GM23338 (cell line): ENCODE results near the gene LAX1. TPM values are rescaled to one million over a fixed set of nuclear protein-coding genes. Genes with fewer than 3 reads are reported as not detected.

Source experiments
- ATAC-seq: fragments of 200-7000 bp; cut with Tn5 transposase; 3 replicates; pipeline ENCODE4 v1.9.1; 2020
- DNase-seq: peaks from one replicate; pipeline ENCODE4 v3.0.0-alpha.2; 2015; ENCODE audit warnings: low spot score
- H2AFZ ChIP-seq: fragments of 200-600 bp; sonication (generic); 2 replicates; pipeline ENCODE4 v1.8.0; 2016; ENCODE audit warnings: antibody characterized with exemption, mild to moderate bottlenecking, moderate library complexity
- H3F3A ChIP-seq: fragments of 200-600 bp; sonication (generic); replicated peaks from 2 replicates; pipeline ENCODE4 v1.8.0; 2017; ENCODE audit warnings: antibody characterized with exemption, mixed run types, low read depth
- H3K27ac ChIP-seq: fragments of 200-600 bp; sonication (generic); 2 replicates; pipeline ENCODE4 v1.6.1; 2016; ENCODE audit warnings: low read depth
- H3K27me3 ChIP-seq: fragments of 200-600 bp; sonication (generic); 2 replicates; pipeline ENCODE4 v1.8.0; 2016; ENCODE audit warnings: mild to moderate bottlenecking, mixed run types, moderate library complexity; ENCODE audit not compliant: insufficient read depth
- H3K36me3 ChIP-seq: fragments of 200-600 bp; sonication (generic); 2 replicates; pipeline ENCODE4 v1.8.0; 2016; ENCODE audit warnings: mild to moderate bottlenecking; ENCODE audit not compliant: insufficient read depth
- H3K4me1 ChIP-seq: fragments of 200-600 bp; sonication (generic); 2 replicates; pipeline ENCODE4 v1.8.0; 2016; ENCODE audit warnings: mild to moderate bottlenecking, moderate library complexity; ENCODE audit not compliant: insufficient read depth
- H3K4me2 ChIP-seq: fragments of 200-600 bp; sonication (generic); 2 replicates; pipeline ENCODE4 v1.7.1; 2017; ENCODE audit warnings: mixed run types
- H3K4me3 ChIP-seq: fragments of 200-600 bp; sonication (generic); 2 replicates; pipeline ENCODE4 v1.6.1; 2016; ENCODE audit warnings: mixed run types
- H3K79me2 ChIP-seq: fragments of 200-600 bp; sonication (generic); replicated peaks from 2 replicates; pipeline ENCODE4 v1.8.0; 2017; ENCODE audit warnings: mild to moderate bottlenecking; ENCODE audit not compliant: insufficient read depth
- H3K9me2 ChIP-seq: fragments of 200-600 bp; sonication (generic); 2 replicates; pipeline ENCODE4 v1.8.0; 2017; ENCODE audit not compliant: insufficient read depth
- H4K20me1 ChIP-seq: fragments of 200-600 bp; sonication (generic); replicated peaks from 2 replicates; pipeline ENCODE4 v1.8.0; 2017; ENCODE audit warnings: mild to moderate bottlenecking; ENCODE audit not compliant: insufficient read depth
- H3K27ac Mint-ChIP-seq: 2 replicates; pipeline ENCODE4 v1.8.0; 2020; ENCODE audit warnings: inconsistent platforms, mild to moderate bottlenecking, moderate library complexity, mixed read lengths
- H3K27me3 Mint-ChIP-seq: 3 replicates; pipeline ENCODE4 v1.8.0; 2022; ENCODE audit warnings: low read depth, mild to moderate bottlenecking, moderate library complexity, mixed read lengths, inconsistent platforms; ENCODE audit not compliant: insufficient read depth, poor library complexity
- H3K36me3 Mint-ChIP-seq: 3 replicates; pipeline ENCODE4 v1.8.0; 2021; ENCODE audit warnings: low read depth, mild to moderate bottlenecking, inconsistent platforms, moderate library complexity, mixed read lengths
- H3K4me1 Mint-ChIP-seq: 3 replicates; pipeline ENCODE4 v1.8.0; 2020; ENCODE audit warnings: mild to moderate bottlenecking, inconsistent platforms, mixed read lengths
- H3K4me3 Mint-ChIP-seq: 3 replicates; pipeline ENCODE4 v1.8.0; 2021; ENCODE audit warnings: moderate library complexity, mild to moderate bottlenecking, inconsistent platforms, mixed read lengths
- H3K9me3 Mint-ChIP-seq: 3 replicates; pipeline ENCODE4 v1.8.0; 2020; ENCODE audit warnings: moderate library complexity, mild to moderate bottlenecking, inconsistent platforms, mixed read lengths
- CREB1 ChIP-seq: fragments of 250-450 bp; sonication (Bioruptor Pico); IDR thresholded peaks from 2 replicates; pipeline ENCODE4 v1.5.0; 2020; ENCODE audit warnings: low read depth, mild to moderate bottlenecking, moderate library complexity
- ETS1 ChIP-seq: IDR thresholded peaks from 2 replicates; pipeline ENCODE4 v1.6.1; 2016; ENCODE audit warnings: antibody characterized with exemption
- EZH2 ChIP-seq: fragments of 200-600 bp; sonication (generic); IDR thresholded peaks from one replicate; pipeline ENCODE4 v1.8.0; 2017; ENCODE audit warnings: antibody characterized with exemption, mild to moderate bottlenecking, low read depth; ENCODE audit not compliant: unreplicated experiment
- EZH2phosphoT487 ChIP-seq: fragments of 200-600 bp; sonication (generic); IDR thresholded peaks from one replicate; pipeline ENCODE4 v1.8.1; 2018; ENCODE audit warnings: antibody characterized with exemption; ENCODE audit not compliant: unreplicated experiment
- JUNB ChIP-seq: IDR thresholded peaks from one replicate; pipeline ENCODE4 v1.6.1; 2016; ENCODE audit warnings: antibody characterized with exemption; ENCODE audit not compliant: unreplicated experiment
- NANOG ChIP-seq: IDR thresholded peaks from 2 replicates; pipeline ENCODE4 v1.6.1; 2016; ENCODE audit warnings: antibody characterized with exemption, borderline replicate concordance
- POLR2AphosphoS5 ChIP-seq: IDR thresholded peaks from 2 replicates; pipeline ENCODE4 v1.6.1; 2016; ENCODE audit warnings: antibody characterized with exemption, low read depth
- STAT1 ChIP-seq: IDR thresholded peaks from one replicate; pipeline ENCODE4 v1.6.1; 2016; ENCODE audit warnings: antibody characterized with exemption; ENCODE audit not compliant: unreplicated experiment
- ZNF331 ChIP-seq: fragments of 250-450 bp; sonication (Bioruptor Pico); IDR thresholded peaks from 2 replicates; pipeline ENCODE4 v1.5.0; 2020; ENCODE audit warnings: low read depth, mild to moderate bottlenecking, moderate library complexity
- ZNF462 ChIP-seq: fragments of 250-450 bp; sonication (Bioruptor Pico); IDR thresholded peaks from 2 replicates; pipeline ENCODE4 v1.5.0; 2020; ENCODE audit warnings: mild to moderate bottlenecking, moderate library complexity
- polyA plus RNA-seq: library from polyadenylated mRNA; unstranded; fragments of >200 nt; fragmentation: Nextera tagmentation; extraction: Ambion mirVana; gene quantifications from 2 replicates; pipeline ENCODE4 v1.2.1, GENCODE V29; 2016
- total RNA-seq: library from RNA; depleted of rRNA; stranded (reverse); fragments of >200 nt; shearing (Covaris generic); gene quantifications from 2 replicates; pipeline ENCODE4 v1.2.3, GENCODE V29; 2014
- TF ChIP-seq, protein P1 (sequence below): IDR thresholded peaks from one replicate; pipeline ENCODE4 v1.6.1; 2018; ENCODE audit warnings: antibody characterized with exemption; ENCODE audit not compliant: unreplicated experiment

LAX1 gene
- total and polyA plus RNA-seq, 2 experiments from 2014 or later, result not detected

DNA sequence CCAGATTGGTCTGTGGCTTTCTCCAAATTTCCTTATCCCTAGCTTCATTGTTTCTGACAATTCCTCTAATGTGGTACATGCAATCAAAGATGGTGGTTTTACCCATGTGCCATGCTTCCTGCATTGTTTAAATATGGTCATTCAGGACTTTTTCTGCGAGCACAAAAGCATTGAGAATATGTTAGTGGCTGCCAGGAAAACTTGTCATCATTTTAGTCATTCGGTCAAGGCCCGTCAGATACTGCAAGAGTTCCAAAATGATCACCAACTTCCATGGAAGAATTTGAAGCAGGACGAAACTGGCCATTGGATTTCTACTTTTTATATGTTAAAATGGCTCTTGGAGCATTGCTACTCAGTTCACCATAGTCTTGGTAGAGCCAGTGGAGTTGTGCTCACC, 34.2 kb downstream of the LAX1 start:
- Histone ChIP-seq H3K36me3 (peaks cover 16% of the 10 kb centered on the region; the same call in 1 of the 2 replicates), H3K79me2 (peaks cover 81% of the 10 kb centered on the region), H3K4me2 (no peak overlapping the region), H3K9me2 (peaks cover 13% of the 10 kb centered on the region), H3K4me1 (peaks cover 17% of the 10 kb centered on the region), H4K20me1 (peaks cover 19% of the 10 kb centered on the region), H3F3A (peaks cover 12% of the 10 kb centered on the region), H3K27ac (no peak overlapping the region), H2AFZ (no peak overlapping the region), H3K27me3 (no peaks in the 10 kb centered on the region), H3K4me3 (no peak overlapping the region)
- TF ChIP-seq NANOG, result no peak
- no peak for TF ChIP-seq ZNF462
- no peak for TF ChIP-seq EZH2phosphoT487
- Mint-ChIP-seq H3K4me1 (peaks cover 38% of the 10 kb centered on the region), H3K36me3 (peaks cover 60% of the 10 kb centered on the region), H3K27me3 (peaks cover 13% of the 10 kb centered on the region), H3K9me3 (peaks cover 30% of the 10 kb centered on the region), H3K27ac (no peak overlapping the region), H3K4me3 (no peak overlapping the region)
- DNase-seq (no peak), ATAC-seq (no peak)

- no peaks in the 10 kb centered on the region for H3K27me3 ChIP-seq
- peaks cover 25% of the 10 kb centered on the region for H4K20me1 ChIP-seq
- H3K4me3 ChIP-seq, result no peak overlapping the region
- H3K36me3 ChIP-seq, result peaks cover 16% of the 10 kb centered on the region
- DNase-seq (no peak), ATAC-seq (no peak)
- no peak overlapping the region for H3K4me2 ChIP-seq
- Mint-ChIP-seq H3K9me3 (peaks cover 30% of the 10 kb centered on the region), H3K4me3 (no peak overlapping the region), H3K27ac (no peak overlapping the region), H3K4me1 (peaks cover 34% of the 10 kb centered on the region), H3K36me3 (peaks cover 68% of the 10 kb centered on the region), H3K27me3 (peaks cover 9% of the 10 kb centered on the region)
- H3K9me2 ChIP-seq, result peaks cover 13% of the 10 kb centered on the region
- peaks cover 15% of the 10 kb centered on the region for H3K4me1 ChIP-seq
- H3K79me2 ChIP-seq, result peaks cover 89% of the 10 kb centered on the region
- H2AFZ ChIP-seq, result no peak overlapping the region
- H3K27ac ChIP-seq, result no peak overlapping the region
- peaks cover 12% of the 10 kb centered on the region for H3F3A ChIP-seq
- TF ChIP-seq, protein P1, sequence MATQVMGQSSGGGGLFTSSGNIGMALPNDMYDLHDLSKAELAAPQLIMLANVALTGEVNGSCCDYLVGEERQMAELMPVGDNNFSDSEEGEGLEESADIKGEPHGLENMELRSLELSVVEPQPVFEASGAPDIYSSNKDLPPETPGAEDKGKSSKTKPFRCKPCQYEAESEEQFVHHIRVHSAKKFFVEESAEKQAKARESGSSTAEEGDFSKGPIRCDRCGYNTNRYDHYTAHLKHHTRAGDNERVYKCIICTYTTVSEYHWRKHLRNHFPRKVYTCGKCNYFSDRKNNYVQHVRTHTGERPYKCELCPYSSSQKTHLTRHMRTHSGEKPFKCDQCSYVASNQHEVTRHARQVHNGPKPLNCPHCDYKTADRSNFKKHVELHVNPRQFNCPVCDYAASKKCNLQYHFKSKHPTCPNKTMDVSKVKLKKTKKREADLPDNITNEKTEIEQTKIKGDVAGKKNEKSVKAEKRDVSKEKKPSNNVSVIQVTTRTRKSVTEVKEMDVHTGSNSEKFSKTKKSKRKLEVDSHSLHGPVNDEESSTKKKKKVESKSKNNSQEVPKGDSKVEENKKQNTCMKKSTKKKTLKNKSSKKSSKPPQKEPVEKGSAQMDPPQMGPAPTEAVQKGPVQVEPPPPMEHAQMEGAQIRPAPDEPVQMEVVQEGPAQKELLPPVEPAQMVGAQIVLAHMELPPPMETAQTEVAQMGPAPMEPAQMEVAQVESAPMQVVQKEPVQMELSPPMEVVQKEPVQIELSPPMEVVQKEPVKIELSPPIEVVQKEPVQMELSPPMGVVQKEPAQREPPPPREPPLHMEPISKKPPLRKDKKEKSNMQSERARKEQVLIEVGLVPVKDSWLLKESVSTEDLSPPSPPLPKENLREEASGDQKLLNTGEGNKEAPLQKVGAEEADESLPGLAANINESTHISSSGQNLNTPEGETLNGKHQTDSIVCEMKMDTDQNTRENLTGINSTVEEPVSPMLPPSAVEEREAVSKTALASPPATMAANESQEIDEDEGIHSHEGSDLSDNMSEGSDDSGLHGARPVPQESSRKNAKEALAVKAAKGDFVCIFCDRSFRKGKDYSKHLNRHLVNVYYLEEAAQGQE, result no peak
- no peak for TF ChIP-seq JUNB
- no peak for TF ChIP-seq ETS1
- TF ChIP-seq STAT1, result no peak
- TF ChIP-seq ZNF331 (CRISPR knock-in tag), result no peak
- no peak for TF ChIP-seq POLR2AphosphoS5
- TF ChIP-seq EZH2, result no peak
- no peak for TF ChIP-seq CREB1 (CRISPR knock-in tag)
Observed at GRCh38 chr1:203799971-203800370, 35.0 kb downstream of the LAX1 start.
